NCI-H187 (cell line): ENCODE data around the gene C7orf33.

Experiments used
- DNase-seq, 2 experiments: peaks; one replicate each; lab custom pipeline; 2025; lab: John Stamatoyannopoulos, UW

The C7orf33 gene

DNA sequence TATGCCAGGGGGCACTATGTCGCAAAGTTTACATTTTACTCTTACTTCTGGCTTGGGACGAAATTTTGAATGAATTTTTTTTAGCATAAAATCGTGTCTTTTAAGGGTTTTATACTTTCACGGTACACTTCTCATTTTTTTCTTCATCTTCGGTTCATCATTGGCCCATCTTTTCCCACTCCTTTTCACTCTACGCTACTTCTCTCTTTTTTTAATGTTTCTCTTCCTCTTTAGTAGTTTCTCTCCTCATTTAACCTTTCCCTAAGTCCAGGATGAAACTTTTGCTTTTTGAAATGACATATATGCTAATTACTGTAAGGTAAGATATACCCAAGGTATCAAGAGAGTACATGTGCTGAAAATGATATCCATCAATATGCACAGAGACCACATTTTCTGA, 39.5 kb downstream of the C7orf33 start:
- no peak for DNase-seq

- DNase-seq = no peak
Measured at GRCh38 chr7:148633761-148634160, 43.2 kb downstream of the C7orf33 start.

DNA sequence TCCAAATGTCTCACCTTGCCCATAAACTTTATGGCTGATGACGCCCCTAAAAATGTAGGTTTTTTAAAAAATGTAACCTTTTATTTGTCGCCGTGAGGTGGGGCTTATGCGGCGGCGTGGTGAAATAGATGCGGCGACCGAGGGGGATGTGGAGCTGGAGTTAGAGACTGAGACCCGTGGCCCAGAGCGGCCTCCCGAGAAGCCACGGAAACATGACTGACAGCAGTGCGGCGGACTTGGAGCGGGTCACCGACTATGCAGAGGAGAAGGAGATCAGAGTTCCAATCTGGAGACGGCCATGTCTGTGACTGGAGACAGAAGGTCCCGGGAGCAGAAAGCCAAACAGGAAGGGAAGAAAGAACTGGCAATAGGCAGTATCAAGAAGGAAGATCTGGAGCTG, 46.5 kb downstream of the C7orf33 start:
- DNase-seq = no peak

- no peak for DNase-seq
Measured at GRCh38 chr7:148645898-148646297, 55.3 kb downstream of the C7orf33 start.

GRCh38 chr7:148650232-148650858, 59.8 kb downstream of the C7orf33 start:
- no peak for DNase-seq

DNA sequence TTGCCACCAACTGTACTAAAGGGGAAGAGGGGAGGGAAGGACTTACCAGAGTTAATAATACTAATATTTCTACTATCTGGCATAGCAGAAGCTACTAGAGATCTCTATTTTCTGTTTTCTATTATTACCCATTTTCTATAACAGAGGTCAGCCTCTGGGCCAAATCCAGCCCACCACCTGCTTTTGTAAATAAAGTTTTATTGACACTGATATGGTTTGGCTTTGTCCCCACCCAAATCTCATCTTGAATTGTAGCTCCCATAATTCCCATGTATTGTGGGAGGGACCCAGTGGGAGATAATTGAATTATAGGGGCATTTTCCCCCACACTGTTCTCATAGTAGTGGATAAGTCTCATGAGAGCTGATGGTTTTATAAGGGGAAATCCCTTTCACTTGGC, 62.2 kb downstream of the C7orf33 start:
- DNase-seq = no peak

DNA sequence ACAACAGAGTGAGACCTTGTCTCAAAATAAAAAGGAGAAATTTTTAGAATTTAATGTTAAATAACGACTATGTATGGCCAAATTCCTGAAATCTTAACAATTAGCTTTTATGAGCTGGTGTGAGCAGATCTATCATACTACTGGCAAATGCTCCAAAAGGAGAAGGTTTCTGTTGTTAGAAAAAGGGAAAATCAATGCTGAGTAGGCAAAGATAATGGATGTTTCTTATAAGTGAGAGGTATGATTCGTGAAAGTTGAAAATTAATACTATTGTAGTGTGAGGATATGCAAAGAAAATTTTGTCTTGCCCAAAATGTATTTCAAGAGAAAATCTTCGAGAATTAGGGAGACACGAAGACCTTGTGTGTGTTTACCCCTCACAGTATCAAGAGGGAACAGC, 67.4 kb downstream of the C7orf33 start:
- no peak for DNase-seq

GRCh38 chr7:148661471-148661870, 70.9 kb downstream of the C7orf33 start:
- no peak for DNase-seq

DNA sequence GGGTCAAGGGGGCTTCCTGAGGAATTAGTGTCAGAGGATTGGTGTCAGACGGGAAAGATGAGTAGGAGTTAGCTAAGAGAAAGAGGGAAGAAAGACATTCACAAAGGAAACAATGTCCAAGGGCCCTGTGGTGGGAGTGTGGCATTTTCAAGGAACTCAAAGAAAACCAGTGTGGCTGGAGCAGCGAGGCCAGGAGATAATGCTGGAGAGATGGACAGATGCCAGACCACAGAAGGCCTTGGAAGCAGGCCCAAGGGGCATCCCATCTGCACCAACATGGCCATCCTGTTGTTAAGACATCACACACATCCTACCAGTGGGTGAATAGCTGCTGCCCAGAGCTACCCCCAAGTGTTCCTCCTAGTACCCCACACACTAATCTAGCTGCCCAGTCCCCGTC, 72.1 kb downstream of the C7orf33 start:
- no peak for DNase-seq

GRCh38 chr7:148664324-148664723, 73.8 kb downstream of the C7orf33 start:
- no peak for DNase-seq

DNA sequence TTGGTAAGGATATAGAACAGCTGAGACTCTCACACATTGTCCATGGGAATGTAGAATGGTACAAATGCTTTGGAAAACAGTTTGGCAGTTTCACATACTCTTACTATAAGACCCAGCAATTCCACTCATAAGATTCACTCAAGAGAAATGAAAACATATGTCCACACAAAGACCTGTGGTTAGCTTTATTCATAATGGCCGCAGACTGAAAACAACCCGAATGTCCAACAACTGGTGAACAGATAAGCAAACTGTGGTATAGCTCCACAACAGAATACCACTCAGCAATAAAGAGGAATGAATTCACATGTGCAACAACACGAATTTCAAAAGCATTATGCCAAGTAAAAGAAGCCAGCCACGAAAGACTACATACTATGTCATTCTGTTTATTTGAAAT, 74.7 kb downstream of the C7orf33 start:
- DNase-seq = no peak
